NCI-H69 (cell line): ENCODE measurements around the gene SMAD3.

ENCODE experiments used
- DNase-seq: peaks from one replicate; lab custom pipeline; 2025; lab: John Stamatoyannopoulos, UW

Gene SMAD3

DNA sequence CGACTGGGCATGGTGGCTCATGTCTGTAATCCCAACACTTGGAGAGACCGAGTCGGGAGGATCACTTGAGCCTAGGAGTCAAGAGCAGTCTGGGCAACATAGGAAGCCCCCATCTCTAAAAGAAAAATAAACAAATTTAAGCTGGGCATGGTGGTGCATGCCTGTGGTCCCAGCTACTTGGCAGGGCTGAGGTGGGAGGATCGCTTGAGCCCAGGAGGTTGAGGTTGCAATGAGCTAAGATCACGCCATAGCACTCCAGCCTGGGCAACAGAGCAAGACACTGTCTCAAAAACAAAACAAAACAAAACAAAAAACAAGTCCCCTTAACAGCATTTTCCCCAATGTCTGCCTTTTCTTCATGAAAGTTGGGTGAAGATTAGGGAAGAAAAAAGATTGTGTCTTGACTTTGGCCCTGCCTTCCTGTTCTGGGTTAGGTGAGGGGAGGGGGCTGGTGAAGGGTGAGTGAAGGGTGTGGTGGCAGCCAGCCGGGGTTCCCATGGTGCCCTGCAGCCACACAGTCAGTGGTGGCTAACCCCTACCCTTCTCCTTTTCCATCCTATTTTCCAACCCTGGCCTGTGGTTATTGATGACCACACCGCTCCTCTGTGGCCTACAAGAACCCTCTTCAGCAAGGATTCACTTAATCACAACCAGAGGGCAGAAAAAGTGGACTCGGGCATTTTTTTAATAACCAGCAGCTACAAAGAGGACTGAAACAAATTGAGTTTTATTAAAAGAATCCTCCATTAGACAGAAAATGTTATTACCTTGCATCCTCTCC is 28.4 kb upstream of the SMAD3 start:
- no peak for DNase-seq

GRCh38 chr15:67037694-67038093 is 27.7 kb upstream of the SMAD3 start:
- peak; percentile 61 for DNase-seq

DNA sequence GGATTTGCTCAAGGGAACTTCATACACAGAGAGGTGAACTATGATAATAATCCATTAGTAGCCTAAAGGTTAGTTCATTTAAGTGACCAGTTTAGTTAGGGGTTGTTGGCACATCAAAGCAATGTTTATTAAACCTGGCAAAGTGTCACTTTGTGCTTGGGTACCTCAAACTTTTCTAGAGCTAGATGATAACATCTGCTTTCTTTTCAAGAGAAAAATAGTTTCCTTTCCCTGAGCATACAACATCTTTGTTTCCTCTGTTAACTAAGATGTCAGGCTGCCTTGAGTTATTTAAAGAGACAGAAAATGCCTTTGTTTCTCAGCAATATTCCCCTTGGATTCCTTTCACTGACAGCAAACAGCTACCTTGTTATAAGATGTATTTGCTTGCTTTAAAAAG is 26.7 kb upstream of the SMAD3 start:
- no peak for DNase-seq

DNA sequence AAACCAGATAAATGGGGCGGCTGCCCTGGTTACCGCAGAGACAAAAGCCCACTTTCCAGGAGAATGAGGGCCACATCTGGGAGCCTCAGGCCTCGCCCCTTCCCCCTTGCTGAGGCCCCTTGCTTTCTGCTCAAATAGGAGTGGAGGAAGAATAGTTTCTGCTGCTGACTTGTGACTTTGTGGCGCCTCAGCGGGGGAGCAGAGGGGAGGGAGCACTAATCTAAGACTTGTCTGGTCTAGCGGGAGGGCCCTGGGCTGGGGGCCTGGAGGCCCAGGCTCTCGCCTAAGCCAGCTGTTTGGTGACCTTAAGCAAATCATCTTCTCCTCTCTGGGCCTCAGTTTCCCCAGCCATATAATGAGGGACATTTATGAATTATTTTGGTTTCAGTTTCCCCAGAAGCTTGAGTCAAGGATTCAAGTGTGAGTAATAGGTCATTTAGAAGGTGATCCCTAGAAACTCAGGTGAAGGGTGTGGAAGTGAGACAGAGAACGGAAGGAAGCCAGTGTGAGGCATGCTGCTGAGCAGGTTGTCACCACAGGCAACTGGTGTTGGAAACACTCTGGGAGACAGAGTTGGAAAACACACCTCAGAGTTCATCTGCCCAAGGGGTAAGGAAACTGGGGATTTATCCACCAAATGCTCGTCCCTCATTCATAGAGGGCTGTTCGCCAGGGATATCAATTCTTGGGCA is 25.9 kb upstream of the SMAD3 start:
- DNase-seq, result peak; percentile 21

- no peak for DNase-seq
These were observed 25.1 kb upstream of the SMAD3 start for GRCh38 chr15:67040277-67040676.

DNA sequence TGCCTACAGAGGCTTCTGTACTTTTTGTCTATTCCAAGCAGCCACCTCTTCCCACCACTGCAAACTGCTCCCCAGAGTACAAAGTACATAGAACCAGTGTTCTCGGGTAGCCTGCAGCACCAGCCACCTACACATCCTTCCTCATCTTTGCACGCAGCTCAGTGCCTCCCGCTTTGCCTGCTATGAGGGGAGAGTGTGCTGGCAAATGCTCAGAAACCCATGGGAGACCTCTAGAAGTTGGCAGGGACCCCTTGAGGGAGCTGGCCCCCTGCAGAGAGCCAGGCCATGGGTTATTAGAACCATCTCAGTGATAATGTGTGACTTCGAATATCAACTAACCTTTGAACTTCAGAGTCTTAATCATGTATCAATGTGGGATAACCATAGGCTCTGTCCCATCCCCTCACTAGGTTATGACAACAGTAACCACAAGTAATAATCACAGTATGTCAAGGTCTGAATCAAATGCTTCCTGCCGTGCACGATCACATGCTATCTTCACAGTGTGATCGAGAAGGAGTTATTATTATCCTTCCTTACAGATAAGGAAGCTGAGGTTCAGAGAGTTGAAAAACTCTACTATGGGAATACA is 22.8 kb upstream of the SMAD3 start:
- peak; percentile 54 for DNase-seq

DNA sequence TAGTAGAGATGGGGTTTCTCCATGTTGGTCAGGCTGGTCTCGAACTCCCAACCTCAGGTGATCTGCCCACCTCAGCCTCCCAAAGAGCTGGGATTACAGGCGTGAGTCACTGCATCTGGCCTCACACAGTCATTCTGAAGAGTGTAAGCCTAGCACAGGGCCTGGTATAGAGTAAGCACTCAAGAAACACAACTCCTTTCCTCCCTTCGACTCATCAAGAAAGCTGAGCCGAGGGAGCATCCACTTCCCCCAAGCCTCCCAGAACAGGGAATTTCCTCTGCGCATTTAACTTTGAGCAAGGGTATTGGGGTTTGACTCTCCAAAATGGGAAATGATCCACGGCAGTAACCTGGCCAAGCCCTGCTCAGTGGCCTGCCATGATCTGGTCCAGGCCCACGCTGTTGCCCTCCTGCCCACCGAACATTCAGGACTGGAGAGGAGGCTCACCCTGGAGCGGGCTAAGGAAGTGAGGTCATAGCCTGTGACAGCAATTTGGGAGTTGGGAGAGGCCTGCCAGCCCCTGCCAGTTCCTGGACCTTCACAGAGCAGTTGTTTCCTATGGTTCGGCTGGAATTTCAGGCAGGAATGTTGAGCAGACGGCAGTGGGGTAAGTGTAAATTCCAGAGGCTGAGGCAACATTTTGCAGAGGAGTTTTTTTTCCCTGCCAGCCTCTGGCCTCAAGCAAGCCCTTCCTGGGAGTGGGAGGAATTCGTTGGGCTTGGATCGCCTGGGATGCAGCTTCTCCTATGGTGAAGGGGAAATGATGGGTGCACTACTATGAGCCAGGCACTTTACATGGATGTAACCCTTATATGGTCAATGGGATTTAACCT is 21.2 kb upstream of the SMAD3 start:
- DNase-seq, result no peak

- peak; percentile 75 for DNase-seq
These were observed 18.2 kb upstream of the SMAD3 start for GRCh38 chr15:67047149-67047661.

GRCh38 chr15:67048281-67049279 is 16.8 kb upstream of the SMAD3 start:
- no peak for DNase-seq

DNA sequence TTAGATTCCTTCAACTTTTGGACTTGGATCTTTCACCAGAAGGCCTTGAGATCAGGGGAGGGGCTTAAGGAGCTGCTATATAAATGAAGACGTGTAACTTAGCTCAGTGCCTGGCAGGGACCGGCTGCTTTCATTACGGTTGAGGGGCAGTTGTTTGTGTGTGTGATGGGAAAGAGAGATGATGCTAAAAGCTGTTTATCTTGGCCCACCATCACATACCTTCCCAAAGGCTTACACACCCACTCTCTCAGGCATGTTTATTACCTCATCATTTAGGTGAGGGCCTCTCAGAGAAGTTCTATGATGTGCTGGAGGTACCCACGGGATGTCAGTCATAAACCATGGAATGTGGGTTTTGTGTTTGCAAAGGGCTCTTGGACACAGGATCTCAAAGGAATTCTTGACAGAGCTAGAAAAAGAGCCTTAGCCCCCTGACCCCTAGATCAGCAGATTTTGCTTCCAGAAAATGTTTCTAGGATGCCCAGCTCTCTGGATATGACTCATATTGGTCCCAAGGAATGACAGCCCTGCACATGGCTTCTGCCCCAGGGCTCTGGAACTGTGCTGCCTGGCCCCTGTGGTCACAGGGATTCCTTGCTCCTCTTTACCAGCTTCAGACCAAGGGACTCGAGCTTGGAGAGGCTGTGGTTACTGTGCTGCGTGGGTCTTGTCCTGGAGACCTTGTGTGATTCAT is 15.9 kb upstream of the SMAD3 start:
- DNase-seq, result no peak

- no peak for DNase-seq
These were observed 15.3 kb upstream of the SMAD3 start for GRCh38 chr15:67050062-67050461.

GRCh38 chr15:67050522-67051087 is 14.8 kb upstream of the SMAD3 start:
- DNase-seq, result no peak

DNA sequence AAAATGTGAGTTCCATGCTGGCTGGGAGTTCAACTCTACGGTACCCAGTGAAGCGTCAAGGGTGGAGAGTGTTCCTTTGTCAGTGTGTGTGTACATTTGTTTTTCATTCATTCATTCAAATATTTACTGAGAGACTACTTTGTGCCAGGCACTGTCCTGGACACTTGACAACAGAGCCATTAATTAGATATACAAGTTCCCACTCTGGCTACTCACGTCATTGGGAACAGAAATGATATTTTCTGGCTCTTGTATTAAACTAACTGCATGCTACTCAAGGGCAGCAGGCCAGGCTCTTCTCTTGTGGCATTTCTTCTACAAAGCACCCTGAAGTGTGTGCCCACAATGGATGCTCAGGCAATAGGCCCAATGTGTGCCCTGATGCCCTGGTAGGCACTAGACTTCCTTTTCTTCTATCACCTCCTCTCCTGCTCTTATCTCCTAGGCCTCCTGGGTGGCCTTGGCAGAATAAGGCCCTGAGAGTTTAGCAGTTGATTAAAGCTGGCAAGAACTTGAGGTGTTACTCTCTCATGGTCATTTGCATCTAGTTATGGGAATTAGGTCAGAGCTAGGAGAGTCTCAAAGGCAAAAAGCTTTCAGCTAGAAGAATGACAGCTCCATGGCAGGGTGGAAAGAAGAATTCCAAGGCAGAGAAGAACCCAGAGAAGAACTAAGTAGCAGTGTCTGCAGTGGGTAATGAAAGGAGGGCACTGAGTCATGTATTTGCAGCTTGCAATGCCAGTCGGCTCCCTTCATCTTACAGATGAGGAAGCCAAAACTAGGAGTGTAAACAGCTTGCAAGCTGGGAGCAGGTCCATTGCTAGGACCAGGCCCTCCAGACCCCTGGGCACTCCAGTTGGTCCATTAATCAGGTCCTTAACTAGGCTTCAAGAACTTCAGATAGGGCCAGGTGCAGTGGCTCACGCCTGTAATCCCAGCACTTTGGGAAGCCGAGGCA is 14.0 kb upstream of the SMAD3 start:
- no peak for DNase-seq

DNA sequence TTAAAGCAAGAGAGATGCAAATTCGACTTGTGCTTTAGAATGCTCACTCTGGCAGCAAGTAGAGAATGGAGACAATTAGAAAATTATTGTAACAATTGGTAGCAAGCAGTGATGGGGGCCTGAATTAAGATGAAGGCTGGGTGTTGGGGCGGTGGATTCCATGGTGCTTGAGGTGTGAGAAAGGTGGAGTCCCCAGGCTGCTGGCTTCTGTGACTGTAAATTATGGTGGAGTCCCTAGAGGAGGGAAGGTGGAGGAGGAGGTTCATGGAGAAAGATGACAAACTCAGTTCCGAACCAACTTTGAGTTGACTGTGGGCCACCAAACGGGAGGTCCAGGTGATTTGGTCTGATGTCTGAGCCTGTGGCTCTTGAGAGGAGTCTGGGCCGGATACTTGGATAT is 10.7 kb upstream of the SMAD3 start:
- no peak for DNase-seq

DNA sequence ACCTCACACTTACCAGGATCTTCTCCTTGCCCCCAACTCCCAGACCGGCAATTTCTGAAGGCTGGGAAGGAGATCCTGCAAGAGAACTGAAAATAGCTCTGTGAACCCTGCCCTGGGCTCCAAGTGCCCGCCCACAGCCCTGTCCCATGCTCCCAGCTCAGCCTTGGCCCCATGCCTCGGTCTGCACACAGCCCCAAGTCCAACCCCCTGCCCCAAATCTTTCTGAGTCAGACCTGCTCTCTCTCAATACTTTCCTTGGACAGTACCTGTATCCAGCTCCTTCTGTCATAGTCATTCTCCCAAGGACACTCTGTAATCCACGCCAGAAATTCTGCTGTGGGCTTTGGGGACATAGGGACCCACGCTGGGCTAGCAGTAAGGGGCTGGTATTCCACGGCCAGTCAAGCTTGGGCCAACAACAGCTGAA is 6.3 kb upstream of the SMAD3 start:
- no peak for DNase-seq

- no peak for DNase-seq
These were observed 3.5 kb upstream of the SMAD3 start for GRCh38 chr15:67061811-67062368.

DNA sequence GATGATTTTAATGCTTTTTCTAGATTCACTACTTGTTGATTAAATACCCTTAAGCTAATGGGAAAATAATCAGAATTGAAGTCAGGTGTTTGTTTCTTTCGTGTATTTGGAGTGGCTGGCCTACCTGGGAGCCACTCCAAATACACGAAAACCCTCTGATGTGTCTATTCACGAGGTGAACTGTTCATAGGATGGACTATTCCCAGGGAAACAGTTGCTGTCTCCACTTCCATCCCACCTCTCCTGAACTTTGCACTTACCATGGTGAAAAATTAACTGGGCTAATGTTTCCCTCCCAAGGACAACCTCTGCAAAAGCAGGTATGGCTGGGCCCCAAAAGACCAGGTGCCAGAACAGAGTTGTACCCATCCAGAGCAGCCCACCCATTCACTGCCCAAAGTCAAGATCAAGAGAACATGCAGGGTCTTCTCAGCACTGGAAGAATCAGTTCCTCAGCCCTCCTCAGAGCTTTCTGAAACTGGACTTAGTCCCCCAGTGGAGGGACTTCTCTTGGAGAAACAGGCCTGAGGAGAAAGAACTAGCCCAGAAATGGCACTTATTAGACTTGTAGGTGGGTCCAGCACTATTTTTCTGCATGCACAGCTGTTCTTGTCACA is 2.9 kb upstream of the SMAD3 start:
- no peak for DNase-seq
